H1 (cell line): Measurements from ENCODE around the gene GZF1. TPM values are rescaled to one million over a fixed set of nuclear protein-coding genes. Genes with fewer than 3 reads are reported as not detected.

ENCODE experiments used
- CTCF ChIA-PET: fragments of 300-600 bp; sonication (Branson Sonifier 250); formaldehyde crosslinking; loops from one replicate; lab custom pipeline; 2021; ENCODE audit not compliant: partially characterized antibody; lab: Charles Lee
- POLR2A ChIA-PET: fragments of 300-600 bp; sonication (Branson Sonifier 250); formaldehyde crosslinking; loops from one replicate; lab custom pipeline; 2021; ENCODE audit warnings: inconsistent platforms; ENCODE audit not compliant: partially characterized antibody; lab: Charles Lee
- DNase-seq, 2 experiments: peaks; one replicate each; pipeline versions ENCODE4 v3.0.0 to v3.0.0-alpha.2; 2010 to 2022; ENCODE audit warnings: low spot score in 2 of 2, low read depth in 1 of 2, mixed read lengths in 1 of 2
- FAIRE-seq: peaks from 2 replicates; lab custom pipeline; 2011; peaks lifted over from hg19 to GRCh38; lab: Jason Lieb, UNC
- H2AFZ ChIP-seq: 2 replicates; pipeline ENCODE4 v1.8.1; 2012; ENCODE audit warnings: low read length, inconsistent platforms
- H2AK5ac ChIP-seq: 2 replicates; pipeline ENCODE4 v1.6.1; 2013; ENCODE audit warnings: low read depth, low read length
- H2BK120ac ChIP-seq: replicated peaks from 2 replicates; pipeline ENCODE3; 2013; ENCODE audit warnings: low read depth, low read length, inconsistent platforms
- H2BK12ac ChIP-seq: 2 replicates; pipeline ENCODE4 v1.6.1; 2013; ENCODE audit warnings: low read depth, low read length
- H2BK15ac ChIP-seq: 2 replicates; pipeline ENCODE4 v1.6.1; 2013; ENCODE audit warnings: low read length
- H2BK20ac ChIP-seq: 2 replicates; pipeline ENCODE4 v1.6.1; 2013; ENCODE audit warnings: low read length
- H2BK5ac ChIP-seq: 2 replicates; pipeline ENCODE4 v1.6.1; 2013; ENCODE audit warnings: low read depth, low read length
- H3K14ac ChIP-seq: 2 replicates; pipeline ENCODE4 v1.6.1; 2013; ENCODE audit warnings: inconsistent platforms; ENCODE audit not compliant: insufficient read length
- H3K18ac ChIP-seq: 2 replicates; pipeline ENCODE4 v1.6.1; 2013; ENCODE audit warnings: low read length; ENCODE audit errors: extremely low read depth
- H3K23ac ChIP-seq: 2 replicates; pipeline ENCODE4 v1.6.1; 2013; ENCODE audit warnings: inconsistent platforms; ENCODE audit not compliant: insufficient read length
- H3K23me2 ChIP-seq: 2 replicates; pipeline ENCODE4 v1.6.1; 2013; ENCODE audit warnings: low read depth, low read length
- H3K27ac ChIP-seq: 2 replicates; pipeline ENCODE4 v1.6.1; 2011; ENCODE audit warnings: low read depth, low read length, inconsistent platforms
- H3K27me3 ChIP-seq, 4 experiments: replicated peaks in 1 of 4; 1 replicate in 1 of 4; 2 replicates in 3 of 4; pipeline versions ENCODE4 v1.6.1 to v1.8.1; 2011 to 2013; ENCODE audit warnings: low read length in 3 of 4, mild to moderate bottlenecking in 3 of 4, inconsistent platforms in 2 of 4, mixed read lengths in 2 of 4, moderate library complexity in 1 of 4; ENCODE audit not compliant: control insufficient read depth in 3 of 4, insufficient read depth in 3 of 4; ENCODE audit errors: extremely low read depth in 1 of 4
- H3K36me3 ChIP-seq, 4 experiments: 2 replicates each; pipeline versions ENCODE4 v1.6.1 to v1.8.1; 2011 to 2013; ENCODE audit warnings: mild to moderate bottlenecking in 4 of 4, low read length in 3 of 4, moderate library complexity in 2 of 4, control low read depth in 1 of 4, inconsistent platforms in 1 of 4; ENCODE audit not compliant: insufficient read depth in 4 of 4, control insufficient read depth in 2 of 4
- H3K4ac ChIP-seq: replicated peaks from 2 replicates; pipeline ENCODE3; 2013; ENCODE audit warnings: low read length, low read depth, mixed read lengths, inconsistent platforms; ENCODE audit not compliant: insufficient read length
- H3K4me1 ChIP-seq, 4 experiments: replicated peaks in 1 of 4; 1 replicate in 1 of 4; 2 replicates in 3 of 4; pipeline versions ENCODE4 v1.6.1 to v1.8.1; 2011 to 2013; ENCODE audit warnings: low read length in 3 of 4, inconsistent platforms in 2 of 4, mixed read lengths in 1 of 4; ENCODE audit not compliant: insufficient read depth in 4 of 4, control insufficient read depth in 3 of 4
- H3K4me2 ChIP-seq, 2 experiments: 2 replicates each; pipeline versions ENCODE4 v1.6.1 to v1.8.1; 2011 to 2013; ENCODE audit warnings: low read depth in 2 of 2, low read length in 2 of 2, control low read depth in 1 of 2, inconsistent platforms in 1 of 2, mild to moderate bottlenecking in 1 of 2; ENCODE audit not compliant: insufficient read depth in 1 of 2
- H3K4me3 ChIP-seq, 4 experiments: fragments of 200-600, 300-600 bp in 1 of 4; sonication (generic), shearing (Covaris generic), sonication (Bioruptor Twin) in 1 of 4; 2 replicates each; pipeline versions ENCODE4 v1.5.1 to v1.8.1; 2011 to 2016; ENCODE audit warnings: low read length in 4 of 4, low read depth in 3 of 4, control low read depth in 2 of 4, inconsistent platforms in 2 of 4, mild to moderate bottlenecking in 2 of 4, mixed read lengths in 1 of 4, moderate library complexity in 1 of 4; ENCODE audit not compliant: insufficient read depth in 2 of 4; ENCODE audit errors: extremely low read depth in 1 of 4
- H3K56ac ChIP-seq: replicated peaks from 2 replicates; pipeline ENCODE3; 2013; ENCODE audit warnings: low read depth, mild to moderate bottlenecking, mixed read lengths, low read length, inconsistent platforms; ENCODE audit not compliant: insufficient read length
- H3K79me1 ChIP-seq: 2 replicates; pipeline ENCODE4 v1.6.1; 2013; ENCODE audit warnings: low read depth, low read length, control low read depth
- H3K79me2 ChIP-seq, 2 experiments: 2 replicates each; pipeline versions ENCODE4 v1.6.1 to v1.8.1; 2012 to 2013; ENCODE audit warnings: low read length in 2 of 2, mild to moderate bottlenecking in 2 of 2, inconsistent platforms in 1 of 2; ENCODE audit not compliant: insufficient read depth in 2 of 2, control insufficient read depth in 1 of 2
- H3K9ac ChIP-seq, 4 experiments: replicated peaks in 1 of 4; 1 replicate in 1 of 4; 2 replicates in 3 of 4; pipeline versions ENCODE4 v1.6.1 to v1.8.1; 2011 to 2013; ENCODE audit warnings: low read depth in 3 of 4, low read length in 3 of 4, control low read depth in 2 of 4, mild to moderate bottlenecking in 2 of 4, moderate library complexity in 2 of 4, inconsistent platforms in 1 of 4; ENCODE audit errors: extremely low read depth in 1 of 4
- H3K9me3 ChIP-seq, 2 experiments: 2 replicates each; pipeline versions ENCODE4 v1.6.1 to v1.8.1; 2012 to 2013; ENCODE audit warnings: mild to moderate bottlenecking in 2 of 2, moderate library complexity in 2 of 2, control low read depth in 1 of 2, inconsistent platforms in 1 of 2, low read depth in 1 of 2, low read length in 1 of 2, mixed read lengths in 1 of 2; ENCODE audit not compliant: insufficient read depth in 2 of 2
- H4K20me1 ChIP-seq, 2 experiments: replicated peaks in 1 of 2; 2 replicates each; pipeline versions ENCODE3 to v1.8.1; 2011 to 2013; ENCODE audit warnings: inconsistent platforms in 2 of 2, low read length in 2 of 2, mild to moderate bottlenecking in 1 of 2; ENCODE audit not compliant: insufficient read depth in 2 of 2, control insufficient read depth in 1 of 2
- H4K5ac ChIP-seq: 2 replicates; pipeline ENCODE4 v1.6.1; 2013; ENCODE audit warnings: low read length, low read depth, mixed read lengths, inconsistent platforms; ENCODE audit not compliant: insufficient read length
- H4K8ac ChIP-seq: 2 replicates; pipeline ENCODE4 v1.8.0; 2013; ENCODE audit warnings: mild to moderate bottlenecking, moderate library complexity, low read length, inconsistent platforms; ENCODE audit not compliant: insufficient read depth; ENCODE audit errors: extremely low read depth
- H4K91ac ChIP-seq: replicated peaks from 2 replicates; pipeline ENCODE3; 2013; ENCODE audit warnings: low read length, mixed read lengths, inconsistent platforms; ENCODE audit not compliant: insufficient read length
- CHD2 ChIP-seq: IDR thresholded peaks from 2 replicates; pipeline ENCODE4 v1.6.1; 2012; ENCODE audit warnings: low read length, improper control_type of control experiment
- JUND ChIP-seq: IDR thresholded peaks from 2 replicates; pipeline ENCODE4 v1.6.1; 2011; ENCODE audit warnings: mild to moderate bottlenecking, improper control_type of control experiment, low read length
- RBBP5 ChIP-seq: IDR thresholded peaks from 2 replicates; pipeline ENCODE4 v1.7.1; 2012; ENCODE audit warnings: low read depth, mild to moderate bottlenecking, inconsistent platforms, low read length, moderate library complexity, borderline replicate concordance
- RXRA ChIP-seq: IDR thresholded peaks from 2 replicates; pipeline ENCODE4 v1.6.1; 2011; ENCODE audit warnings: low read depth, mild to moderate bottlenecking, low read length, moderate library complexity; ENCODE audit not compliant: insufficient read depth
- TAF1 ChIP-seq: IDR thresholded peaks from 2 replicates; pipeline ENCODE4 v1.6.1; 2011; ENCODE audit warnings: mild to moderate bottlenecking, low read depth, low read length
- WGBS, 2 experiments: shearing (Covaris generic) in 1 of 2; methylation state at CpG; one replicate each; pipeline versions ENCODE4 v1.1.6 to v1.1.7; 2013 to 2015; ENCODE audit warnings: low lambda C conversion rate in 2 of 2, mixed read lengths in 2 of 2, inconsistent platforms in 1 of 2, low coverage in 1 of 2, missing lambda C conversion rate in 1 of 2; ENCODE audit not compliant: insufficient replicate concordance in 2 of 2, insufficient coverage in 1 of 2, insufficient read length in 1 of 2; ENCODE audit errors: extremely low coverage in 1 of 2, missing lambda C conversion rate in 1 of 2; 5-methylcytosine and 5-hydroxymethylcytosine counted together
- polyA plus RNA-seq, 7 experiments: library from polyadenylated mRNA; depleted of rRNA in 3 of 7; stranded (reverse) in 5 of 7; unstranded in 2 of 7; fragments of >200 nt in 5 of 7; fragments of 200-250 nt in 2 of 7; gene quantifications; 1 replicate in 5 of 7; 2 replicates in 1 of 7; 4 replicates in 1 of 7; pipeline versions ENCODE4 v1.2.1 to v1.2.3, GENCODE V29; 2011 to 2013; ENCODE audit warnings: missing spikeins in 2 of 7, mixed read lengths in 2 of 7
- total RNA-seq: library from RNA; stranded (reverse); fragmentation: NEBNext Ultra II Directional; extraction: Animal tissue kit (Norgen Biotek cat#: 25700); gene quantifications from 2 replicates; pipeline ENCODE4 v1.2.1, GENCODE V29; 2021
- TF ChIP-seq, protein P1 (sequence below): IDR thresholded peaks from 2 replicates; pipeline ENCODE4 v1.6.1; 2012; ENCODE audit warnings: low read length, inconsistent platforms

GZF1 gene
- total and polyA plus RNA-seq, 2 of the 8 experiments (the other 6 are each of a cell fraction or from before 2014, with no cell fraction given), result 8.2 to 11.9 TPM

DNA sequence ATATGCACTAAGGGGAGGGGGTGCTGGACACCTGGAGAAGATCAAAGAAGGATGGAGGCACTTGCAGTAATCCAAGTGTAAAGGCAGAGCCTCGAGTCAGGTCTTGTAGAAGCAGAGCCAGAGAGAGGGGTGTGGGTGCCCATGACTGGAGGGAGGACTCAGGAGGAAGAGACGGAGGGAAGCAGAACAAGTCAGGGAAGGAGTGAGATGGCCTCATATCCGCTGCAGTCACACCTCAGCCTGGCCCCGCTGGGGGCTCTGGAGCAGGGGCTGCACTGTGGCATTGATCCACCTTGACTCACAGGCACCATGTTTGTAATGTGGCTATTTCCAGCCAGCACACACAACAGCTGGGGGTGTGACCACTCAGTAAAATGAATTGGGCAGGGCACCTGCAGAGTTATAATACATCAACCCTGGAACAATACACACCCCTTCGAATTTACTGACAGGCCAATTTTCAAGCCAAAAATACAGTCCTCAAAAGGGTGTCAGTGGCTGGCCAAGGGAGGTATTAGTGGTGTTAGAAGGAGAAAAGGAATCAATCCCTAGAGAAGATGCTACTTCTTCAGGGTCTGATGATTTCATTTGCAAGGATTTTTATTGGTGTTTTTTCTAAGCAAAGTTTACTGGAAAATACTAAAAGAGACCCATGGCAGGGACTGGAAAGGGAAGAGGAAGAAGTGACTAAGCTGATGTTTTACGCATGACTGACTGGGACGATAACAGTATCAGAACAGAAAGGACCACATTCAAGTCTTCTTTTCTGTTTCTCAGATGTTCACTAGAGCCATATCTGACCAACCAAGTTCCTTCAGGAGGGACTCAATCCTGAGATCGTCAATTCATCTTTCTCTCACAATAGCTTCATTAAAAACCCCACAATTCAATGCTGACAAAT is 30.3 kb upstream of the GZF1 start:
- no peaks in the 10 kb centered on the region for H3K36me3 ChIP-seq
- WGBS, 2 experiments, result 84% methylated on average over 8 of the region's 8 CpGs; no CpG with 5 or more reads in 1 of the 2 experiments
- H2BK120ac ChIP-seq, result no peak overlapping the region
- H3K4me1 ChIP-seq, result no peaks in the 10 kb centered on the region
- no peak overlapping the region for H3K14ac ChIP-seq
- no peaks in the 10 kb centered on the region for H3K79me1 ChIP-seq
- H2AK5ac ChIP-seq, result no peak overlapping the region
- no peak overlapping the region for H2BK12ac ChIP-seq
- no peaks in the 10 kb centered on the region for H3K27me3 ChIP-seq
- no peaks in the 10 kb centered on the region for H4K20me1 ChIP-seq
- H4K5ac ChIP-seq, result no peak overlapping the region
- CTCF ChIA-PET, result interaction anchor here (0.7 to 1.6 kb wide), 6 partner anchors 9 to 281 kb away, joined by 3 to 6 read pairs (median 4); no protein-coding TSS in a partner anchor
- no peak overlapping the region for H4K8ac ChIP-seq
- H3K9ac ChIP-seq, result no peak overlapping the region
- no peak for TF ChIP-seq CHD2
- TF ChIP-seq TAF1, result no peak
- no peak for TF ChIP-seq RXRA
- TF ChIP-seq, protein P1, sequence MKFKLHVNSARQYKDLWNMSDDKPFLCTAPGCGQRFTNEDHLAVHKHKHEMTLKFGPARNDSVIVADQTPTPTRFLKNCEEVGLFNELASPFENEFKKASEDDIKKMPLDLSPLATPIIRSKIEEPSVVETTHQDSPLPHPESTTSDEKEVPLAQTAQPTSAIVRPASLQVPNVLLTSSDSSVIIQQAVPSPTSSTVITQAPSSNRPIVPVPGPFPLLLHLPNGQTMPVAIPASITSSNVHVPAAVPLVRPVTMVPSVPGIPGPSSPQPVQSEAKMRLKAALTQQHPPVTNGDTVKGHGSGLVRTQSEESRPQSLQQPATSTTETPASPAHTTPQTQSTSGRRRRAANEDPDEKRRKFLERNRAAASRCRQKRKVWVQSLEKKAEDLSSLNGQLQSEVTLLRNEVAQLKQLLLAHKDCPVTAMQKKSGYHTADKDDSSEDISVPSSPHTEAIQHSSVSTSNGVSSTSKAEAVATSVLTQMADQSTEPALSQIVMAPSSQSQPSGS, result no peak
- no peak for TF ChIP-seq JUND
- no peak for TF ChIP-seq RBBP5
- H3K4me3 ChIP-seq, result no peak overlapping the region
- no peaks in the 10 kb centered on the region for H3K79me2 ChIP-seq
- no peak overlapping the region for H3K27ac ChIP-seq
- peaks cover 0 to 4% of the 10 kb centered on the region in 2 experiments; a peak in 3 of 4 replicates for H3K9me3 ChIP-seq
- no peak overlapping the region for H3K18ac ChIP-seq
- no peak overlapping the region for H3K56ac ChIP-seq
- H2AFZ ChIP-seq, result no peak overlapping the region
- no peak overlapping the region for H2BK15ac ChIP-seq
- no peak overlapping the region for H3K4ac ChIP-seq
- H2BK20ac ChIP-seq, result no peak overlapping the region; the same call in 1 of the 2 replicates
- H3K4me2 ChIP-seq, result no peak overlapping the region
- no peak overlapping the region for H2BK5ac ChIP-seq
- DNase-seq (no peak), FAIRE-seq (no peak)
- POLR2A ChIA-PET, result no interaction called here
- H3K23me2 ChIP-seq, result no peaks in the 10 kb centered on the region
- H3K23ac ChIP-seq, result no peak overlapping the region
- H4K91ac ChIP-seq, result no peak overlapping the region
